Measurements from ENCODE around the gene TFAP2C. TPM values are rescaled to one million over a fixed set of nuclear protein-coding genes. Genes with fewer than 3 reads are reported as not detected.
"Not testable (repeated sequence)": the region's sequence is repeated elsewhere in the genome, so short reads cannot be mapped to it uniquely, and the experiment has no call there.

TFAP2C gene
- total RNA-seq, 1 experiment from 2014 or later = 0.92 TPM

DNA sequence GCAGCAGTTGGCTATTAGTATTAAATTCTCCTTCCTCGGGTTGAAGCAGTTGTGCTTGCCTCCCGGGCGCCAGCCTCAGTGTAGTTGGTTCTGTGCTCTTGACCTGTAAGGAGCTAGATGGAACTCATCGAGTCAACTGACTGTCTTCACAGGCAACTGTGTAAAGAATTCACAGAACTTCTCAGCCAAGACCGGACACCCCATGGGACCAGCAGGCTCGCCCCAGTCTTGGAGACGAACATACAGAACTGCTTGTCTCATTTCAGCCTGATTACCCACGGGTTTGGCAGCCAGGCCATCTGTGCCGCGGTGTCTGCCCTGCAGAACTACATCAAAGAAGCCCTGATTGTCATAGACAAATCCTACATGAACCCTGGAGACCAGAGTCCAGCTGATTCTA is 8.5 kb downstream of the TFAP2C start:
- DNase-seq (ENCODE audit: low read depth in 1 of 2, low spot score in 2 of 2) = no peak
- no peak overlapping the region for H3K4me3 ChIP-seq
- H3K36me3 ChIP-seq = no peaks in the 10 kb centered on the region
- H3K9me3 ChIP-seq (replicated peaks) = no peaks in the 10 kb centered on the region
- peak overlapping the region; percentile 74 for H3K27ac ChIP-seq
- H3K4me1 ChIP-seq (replicated peaks) = peaks cover 37% of the 10 kb centered on the region
- peaks cover 11% of the 10 kb centered on the region for H3K27me3 ChIP-seq (replicated peaks)

DNA sequence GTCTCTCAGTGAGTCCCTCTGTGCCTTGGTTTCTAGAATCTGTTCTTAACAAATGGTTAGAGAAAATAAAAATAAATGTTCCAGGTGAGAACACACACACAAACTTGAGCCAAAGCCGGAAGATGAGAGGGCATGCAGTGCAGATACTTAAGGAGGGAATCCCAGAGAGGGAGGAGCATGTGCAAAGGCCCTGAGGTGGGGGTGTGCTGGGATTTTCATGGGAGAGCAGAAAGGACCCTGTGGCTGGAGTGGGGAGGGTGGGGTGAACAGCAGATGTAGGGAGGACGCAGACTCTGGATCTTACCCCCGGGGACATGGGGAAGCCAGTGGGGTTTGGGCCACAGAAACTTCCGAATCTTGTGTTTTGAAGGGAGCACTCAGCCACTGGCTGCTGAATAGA is 17.5 kb downstream of the TFAP2C start:
- Histone ChIP-seq H3K9me3 (replicated peaks) (0 out of 2 replicates have a peak, but pooled peaks cover 2% of the 10 kb centered on the region), H3K4me1 (replicated peaks) (no peaks in the 10 kb centered on the region), H3K27me3 (replicated peaks) (peaks cover 6% of the 10 kb centered on the region; the same call in 1 of the 2 replicates), H3K4me3 (no peak overlapping the region), H3K36me3 (no peaks in the 10 kb centered on the region), H3K27ac (no peak overlapping the region)
- no peak for DNase-seq (ENCODE audit: low read depth in 1 of 2, low spot score in 2 of 2)

GRCh38 chr20:56653211-56653610 is 24.1 kb downstream of the TFAP2C start:
- no peaks in the 10 kb centered on the region for H3K4me1 ChIP-seq (replicated peaks)
- H3K4me3 ChIP-seq = no peak overlapping the region
- H3K27me3 ChIP-seq (replicated peaks) = peaks cover 21% of the 10 kb centered on the region; the same call in 1 of the 2 replicates
- DNase-seq (ENCODE audit: low read depth in 1 of 2, low spot score in 2 of 2) = no peak
- no peaks in the 10 kb centered on the region for H3K9me3 ChIP-seq (replicated peaks)
- no peak overlapping the region for H3K27ac ChIP-seq
- no peaks in the 10 kb centered on the region for H3K36me3 ChIP-seq

DNA sequence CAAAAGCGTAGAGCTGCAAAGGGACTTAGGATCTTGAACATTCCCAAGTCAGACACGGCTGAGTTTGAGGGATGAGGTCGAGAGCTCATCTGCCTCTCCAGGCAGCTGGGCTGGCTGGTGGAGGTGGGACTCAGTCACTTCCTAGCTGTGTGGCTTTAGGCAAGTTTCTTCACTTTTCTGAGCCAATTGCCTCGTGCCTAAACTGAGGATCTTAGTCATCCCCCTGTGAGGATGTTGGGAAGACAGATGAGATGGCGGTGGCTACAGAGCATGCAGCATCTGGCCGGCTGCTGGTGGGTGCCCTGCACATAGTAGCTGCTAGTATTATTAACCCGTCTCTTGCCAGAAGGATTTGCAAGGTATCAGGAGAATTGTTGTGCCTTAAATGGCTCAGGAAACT is 27.5 kb downstream of the TFAP2C start:
- no peak for DNase-seq (ENCODE audit: low read depth in 1 of 2, low spot score in 2 of 2)
- Histone ChIP-seq H3K9me3 (replicated peaks) (no peaks in the 10 kb centered on the region), H3K27ac (no peak overlapping the region), H3K27me3 (replicated peaks) (peaks cover 15% of the 10 kb centered on the region; the same call in 1 of the 2 replicates), H3K4me3 (no peak overlapping the region), H3K4me1 (replicated peaks) (no peaks in the 10 kb centered on the region), H3K36me3 (no peaks in the 10 kb centered on the region)

DNA sequence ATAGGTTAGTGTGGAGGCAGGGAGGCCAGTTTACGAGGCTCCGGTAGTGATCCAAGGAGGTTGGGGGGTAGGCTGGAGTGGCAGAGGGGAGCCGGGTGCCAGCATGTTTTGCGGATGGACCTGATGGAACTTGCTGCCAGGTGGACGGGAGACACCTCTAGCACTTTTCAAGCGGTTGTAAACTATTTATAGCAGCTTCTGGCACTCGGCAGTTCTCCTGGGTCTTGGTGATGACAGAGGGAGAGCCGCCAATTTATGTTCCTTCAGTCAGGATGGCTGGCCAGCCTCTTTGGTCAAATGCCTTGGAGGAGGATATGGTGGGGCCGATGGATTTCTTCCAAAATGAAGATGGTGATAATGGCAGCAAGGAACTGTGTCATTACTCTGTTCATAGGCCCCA is 28.8 kb downstream of the TFAP2C start:
- H3K9me3 ChIP-seq (replicated peaks) = no peaks in the 10 kb centered on the region
- H3K4me3 ChIP-seq = no peak overlapping the region
- DNase-seq (ENCODE audit: low read depth in 1 of 2, low spot score in 2 of 2) = no peak
- no peaks in the 10 kb centered on the region for H3K36me3 ChIP-seq
- no peaks in the 10 kb centered on the region for H3K4me1 ChIP-seq (replicated peaks)
- no peak overlapping the region for H3K27ac ChIP-seq
- H3K27me3 ChIP-seq (replicated peaks) = peaks cover 11% of the 10 kb centered on the region; the same call in 1 of the 2 replicates

GRCh38 chr20:56658341-56658947 is 29.3 kb downstream of the TFAP2C start:
- H3K4me1 ChIP-seq (replicated peaks); H3K9me3 ChIP-seq (replicated peaks); H3K36me3 ChIP-seq; H3K4me3 ChIP-seq; DNase-seq (ENCODE audit: low read depth in 1 of 2, low spot score in 2 of 2); H3K27ac ChIP-seq: not testable (repeated sequence)
- H3K27me3 ChIP-seq (replicated peaks) = 0 out of 2 replicates have a peak, but pooled peaks cover 11% of the 10 kb centered on the region

- H3K27ac ChIP-seq = no peak overlapping the region
- H3K4me1 ChIP-seq (replicated peaks) = no peaks in the 10 kb centered on the region
- no peak for DNase-seq (ENCODE audit: low read depth in 1 of 2, low spot score in 2 of 2)
- no peaks in the 10 kb centered on the region; the same call in 1 of the 2 replicates for H3K27me3 ChIP-seq (replicated peaks)
- no peak overlapping the region for H3K4me3 ChIP-seq
- no peaks in the 10 kb centered on the region for H3K9me3 ChIP-seq (replicated peaks)
- no peaks in the 10 kb centered on the region for H3K36me3 ChIP-seq
These were observed 34.6 kb downstream of the TFAP2C start for GRCh38 chr20:56663660-56664059.

DNA sequence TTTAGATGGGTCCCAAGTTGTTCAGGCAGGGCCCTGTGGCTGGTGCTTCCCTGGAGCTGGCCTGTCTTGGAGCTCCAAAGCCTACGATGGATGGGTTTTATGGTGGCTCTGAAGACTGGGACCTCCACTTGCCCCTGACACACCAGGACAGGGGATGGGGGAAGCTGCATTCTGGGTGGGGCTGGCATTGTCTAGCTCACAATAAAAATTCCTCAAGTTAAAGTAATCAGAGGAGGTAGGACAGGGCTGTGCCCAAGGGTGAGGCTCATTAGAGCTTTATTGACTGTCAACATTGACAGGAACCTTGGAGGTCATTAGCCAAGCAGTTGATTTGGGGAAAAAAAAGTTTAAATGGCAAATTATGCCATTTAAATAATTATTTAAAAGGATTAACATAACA is 35.7 kb downstream of the TFAP2C start:
- H3K4me1 ChIP-seq (replicated peaks) = no peaks in the 10 kb centered on the region
- no peak for DNase-seq (ENCODE audit: low read depth in 1 of 2, low spot score in 2 of 2)
- H3K36me3 ChIP-seq = no peaks in the 10 kb centered on the region
- no peaks in the 10 kb centered on the region for H3K9me3 ChIP-seq (replicated peaks)
- H3K4me3 ChIP-seq = no peak overlapping the region
- H3K27me3 ChIP-seq (replicated peaks) = no peaks in the 10 kb centered on the region; the same call in 1 of the 2 replicates
- no peak overlapping the region for H3K27ac ChIP-seq

GRCh38 chr20:56665806-56666205 is 36.7 kb downstream of the TFAP2C start:
- H3K4me1 ChIP-seq (replicated peaks) = no peaks in the 10 kb centered on the region
- H3K27me3 ChIP-seq (replicated peaks) = no peaks in the 10 kb centered on the region; the same call in 1 of the 2 replicates
- H3K9me3 ChIP-seq (replicated peaks) = no peaks in the 10 kb centered on the region
- H3K36me3 ChIP-seq = no peaks in the 10 kb centered on the region
- H3K4me3 ChIP-seq = no peak overlapping the region
- H3K27ac ChIP-seq = no peak overlapping the region
- DNase-seq (ENCODE audit: low read depth in 1 of 2, low spot score in 2 of 2) = no peak

- Histone ChIP-seq H3K4me3 (no peak overlapping the region), H3K36me3 (no peaks in the 10 kb centered on the region), H3K4me1 (replicated peaks) (no peaks in the 10 kb centered on the region), H3K9me3 (replicated peaks) (no peaks in the 10 kb centered on the region), H3K27ac (no peak overlapping the region), H3K27me3 (replicated peaks) (peaks cover 18% of the 10 kb centered on the region)
- no peak for DNase-seq (ENCODE audit: low read depth in 1 of 2, low spot score in 2 of 2)
These were observed 44.3 kb downstream of the TFAP2C start for GRCh38 chr20:56673450-56673849.

DNA sequence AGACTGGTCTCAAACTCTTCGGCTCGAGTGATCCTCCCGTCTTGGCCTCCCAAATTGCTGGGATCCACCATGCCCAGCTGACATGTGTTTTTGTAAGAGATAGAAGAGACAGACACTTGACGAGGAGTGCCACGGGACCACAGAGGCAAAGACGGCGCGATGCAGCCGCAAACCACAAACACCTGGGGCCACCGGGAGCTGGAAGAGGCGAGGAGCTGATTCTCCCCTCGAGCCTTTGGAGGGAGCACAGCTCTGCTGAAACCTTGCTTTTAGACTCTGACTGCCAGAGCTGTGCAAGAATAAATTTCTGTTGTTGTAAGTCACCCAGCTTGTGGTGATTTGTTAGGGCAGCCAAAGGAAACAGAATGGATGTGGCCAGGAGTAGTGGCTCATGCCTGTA is 46.9 kb downstream of the TFAP2C start:
- H3K9me3 ChIP-seq (replicated peaks) = no peaks in the 10 kb centered on the region
- DNase-seq (ENCODE audit: low read depth in 1 of 2, low spot score in 2 of 2) = no peak
- no peak overlapping the region for H3K27ac ChIP-seq
- H3K4me3 ChIP-seq = no peak overlapping the region
- no peaks in the 10 kb centered on the region for H3K4me1 ChIP-seq (replicated peaks)
- H3K27me3 ChIP-seq (replicated peaks) = peaks cover 31% of the 10 kb centered on the region
- H3K36me3 ChIP-seq = no peaks in the 10 kb centered on the region

DNA sequence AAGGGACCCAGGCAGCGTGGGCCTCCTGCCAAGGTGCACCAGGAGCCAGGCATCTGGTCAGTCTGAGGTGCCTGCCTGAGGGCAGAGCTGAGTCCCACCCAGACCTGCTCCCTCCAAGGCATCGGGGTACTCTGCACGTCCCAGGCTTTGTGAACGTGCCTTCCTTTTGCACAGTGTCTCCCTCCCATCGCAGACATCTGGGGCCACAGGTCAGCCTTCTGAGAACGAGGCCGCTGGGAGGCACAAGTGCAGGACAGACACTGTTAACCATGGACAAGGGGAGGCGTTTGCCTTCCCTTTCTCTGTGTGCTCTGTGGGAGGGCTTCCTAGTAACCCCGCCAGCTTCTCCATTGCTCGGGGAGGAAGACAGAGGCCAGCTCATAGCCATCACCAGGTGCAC is 47.6 kb downstream of the TFAP2C start:
- Histone ChIP-seq H3K27me3 (replicated peaks) (peaks cover 32% of the 10 kb centered on the region), H3K4me1 (replicated peaks) (no peaks in the 10 kb centered on the region), H3K27ac (no peak overlapping the region)

GRCh38 chr20:56683077-56683865 is 54.2 kb downstream of the TFAP2C start:
- H3K27me3 ChIP-seq (replicated peaks) = peaks cover 27% of the 10 kb centered on the region; the same call in 1 of the 2 replicates
- H3K9me3 ChIP-seq (replicated peaks) = no peaks in the 10 kb centered on the region
- DNase-seq (ENCODE audit: low read depth in 1 of 2, low spot score in 2 of 2) = no peak
- no peaks in the 10 kb centered on the region for H3K36me3 ChIP-seq
- H3K4me3 ChIP-seq = no peak overlapping the region
- H3K4me1 ChIP-seq (replicated peaks) = no peaks in the 10 kb centered on the region
- H3K27ac ChIP-seq = no peak overlapping the region

More for the DNA sequence above, 47.6 kb downstream of the TFAP2C start:
- H3K36me3 ChIP-seq = no peaks in the 10 kb centered on the region
- no peak for DNase-seq (ENCODE audit: low read depth in 1 of 2, low spot score in 2 of 2)
- H3K4me3 ChIP-seq = no peak overlapping the region
- H3K9me3 ChIP-seq (replicated peaks) = no peaks in the 10 kb centered on the region

- no peaks in the 10 kb centered on the region for H3K9me3 ChIP-seq (replicated peaks)
- no peak overlapping the region for H3K4me3 ChIP-seq
- no peak for DNase-seq (ENCODE audit: low read depth in 1 of 2, low spot score in 2 of 2)
- H3K4me1 ChIP-seq (replicated peaks) = no peaks in the 10 kb centered on the region
- H3K36me3 ChIP-seq = no peaks in the 10 kb centered on the region
- H3K27ac ChIP-seq = no peak overlapping the region
- H3K27me3 ChIP-seq (replicated peaks) = peaks cover 27% of the 10 kb centered on the region
These were observed 56.8 kb downstream of the TFAP2C start for GRCh38 chr20:56685879-56686278.
